Activated gamma-delta T cell treated with anti-CD3 and anti-CD28 coated beads, Interleukin-2, amount 50 U/mL, for 16 hours (primary cell): ENCODE results near the gene GIMAP5.

ENCODE experiments used
- DNase-seq: peaks from one replicate; pipeline ENCODE4 v3.0.0-alpha.2; 2020; ENCODE audit warnings: low read depth

GIMAP5 gene

DNA sequence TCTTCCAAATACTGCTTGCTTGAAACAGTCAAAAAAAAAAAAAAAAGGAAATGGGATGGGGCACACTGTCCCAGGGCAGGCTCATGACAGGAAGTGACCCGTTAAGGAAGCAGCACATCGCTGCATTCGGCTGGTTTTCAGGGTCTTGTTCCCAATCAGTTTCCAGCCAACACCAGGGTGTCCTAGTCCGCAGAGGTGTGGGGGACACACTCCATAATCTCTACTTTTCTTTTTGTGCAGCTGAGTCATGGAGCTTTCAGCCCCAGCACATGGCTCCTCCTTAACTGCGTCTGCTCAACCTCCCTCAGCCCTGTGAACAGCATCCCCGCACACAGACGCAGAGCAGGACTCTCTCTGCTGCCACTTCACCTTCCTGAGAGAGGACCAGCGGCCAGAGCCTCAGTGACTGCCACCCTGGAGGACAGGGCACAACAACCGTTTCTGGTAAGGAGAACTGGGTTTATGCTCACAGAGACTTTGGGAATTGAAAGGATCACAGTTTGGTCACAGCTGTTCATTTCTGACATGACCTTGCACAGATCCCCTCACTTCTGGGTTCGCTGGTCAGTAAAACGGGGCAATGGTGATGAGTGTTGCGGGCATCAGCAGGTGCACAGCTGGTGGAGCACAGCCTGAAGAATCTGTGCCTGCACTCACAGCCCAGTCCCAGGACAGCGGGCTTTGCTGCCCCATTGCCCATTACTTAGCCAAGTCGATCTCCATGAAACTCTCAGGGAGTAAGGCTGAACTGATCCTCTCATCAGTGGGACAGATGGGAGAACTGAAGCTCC is at the start of gene GIMAP5:
Gene GIMAP5 (plus strand): TSS at position 154 of the 791 bp plus-strand sequence. CDS start 3,467 bp downstream, outside the sequence.
- no peak for DNase-seq

DNA sequence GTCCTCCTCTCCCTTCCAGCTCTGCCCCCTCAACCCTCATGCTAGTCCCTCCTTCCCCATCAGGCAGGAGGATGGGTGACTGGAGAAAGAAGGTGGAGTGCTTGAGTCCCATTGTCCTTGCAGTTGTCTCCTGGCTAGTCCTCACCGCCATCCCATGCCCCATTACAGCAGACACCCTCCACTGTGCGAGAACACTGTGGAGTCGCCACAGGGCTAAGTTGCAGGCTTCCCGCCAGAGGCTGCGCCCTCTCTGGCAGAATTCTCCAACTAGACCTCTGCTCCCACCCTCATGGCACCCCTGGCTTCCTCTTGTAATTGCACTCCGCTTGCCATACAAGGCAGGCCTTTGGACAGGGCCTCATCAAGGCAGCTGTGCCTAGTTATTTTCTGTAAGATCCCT is 48.6 kb upstream of the GIMAP5 start:
- DNase-seq = no peak

DNA sequence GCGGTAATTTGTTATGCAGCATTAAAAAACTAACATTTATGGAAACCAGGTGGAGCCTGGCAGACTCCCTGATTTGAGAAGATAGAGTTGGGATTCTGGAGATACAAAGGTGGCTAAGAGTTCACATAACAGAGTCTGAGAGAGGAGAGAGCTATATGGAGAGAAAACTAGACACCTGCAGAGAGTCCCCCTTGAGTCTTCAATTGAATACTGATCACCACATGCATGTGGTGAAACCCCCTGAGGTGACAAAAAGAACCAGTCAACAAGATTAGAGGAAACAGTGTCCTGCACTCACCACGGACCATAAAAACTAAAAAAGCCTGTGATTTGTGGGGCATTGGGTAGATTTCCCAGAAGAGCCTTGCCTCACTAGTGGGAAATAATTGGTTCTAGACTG is 41.6 kb upstream of the GIMAP5 start:
- DNase-seq = no peak

DNA sequence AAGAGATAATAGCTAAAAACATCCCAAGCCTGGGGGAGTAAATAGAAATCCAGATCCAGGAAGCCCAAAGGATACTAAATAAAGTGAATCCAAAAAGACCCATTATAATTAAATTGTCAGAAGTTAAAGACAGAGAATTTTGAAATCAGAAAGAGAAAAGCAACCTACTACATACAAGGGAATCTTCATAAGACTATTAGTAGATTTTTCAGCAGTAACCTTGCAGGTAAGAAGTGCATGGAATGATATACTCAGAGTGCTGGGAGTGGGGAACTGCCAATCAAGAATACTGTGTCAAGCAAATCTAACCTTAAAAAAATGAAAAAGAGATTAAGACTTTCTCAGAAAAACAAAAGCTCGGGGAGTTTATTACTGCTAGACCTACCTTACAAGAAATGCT is 34.0 kb upstream of the GIMAP5 start:
- no peak for DNase-seq

DNA sequence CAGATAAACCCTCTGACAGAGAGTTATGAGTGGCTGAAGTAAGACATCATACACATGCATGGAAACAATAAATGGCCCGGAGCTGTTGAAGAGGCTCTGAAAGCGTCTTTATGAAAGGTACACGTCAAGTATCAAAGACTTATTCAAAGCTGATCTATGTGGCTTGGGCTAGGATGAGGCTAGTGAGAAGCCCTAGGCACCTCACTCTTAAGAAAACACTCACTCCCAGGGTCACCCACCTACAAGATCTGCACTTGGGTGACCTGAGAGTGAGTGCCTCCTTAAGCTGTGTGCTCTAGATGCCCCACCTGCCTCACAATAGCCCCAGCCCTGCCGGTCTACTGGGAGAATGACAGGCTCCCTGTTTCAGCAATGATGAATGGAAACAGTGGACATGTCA is 21.9 kb upstream of the GIMAP5 start:
- no peak for DNase-seq

DNA sequence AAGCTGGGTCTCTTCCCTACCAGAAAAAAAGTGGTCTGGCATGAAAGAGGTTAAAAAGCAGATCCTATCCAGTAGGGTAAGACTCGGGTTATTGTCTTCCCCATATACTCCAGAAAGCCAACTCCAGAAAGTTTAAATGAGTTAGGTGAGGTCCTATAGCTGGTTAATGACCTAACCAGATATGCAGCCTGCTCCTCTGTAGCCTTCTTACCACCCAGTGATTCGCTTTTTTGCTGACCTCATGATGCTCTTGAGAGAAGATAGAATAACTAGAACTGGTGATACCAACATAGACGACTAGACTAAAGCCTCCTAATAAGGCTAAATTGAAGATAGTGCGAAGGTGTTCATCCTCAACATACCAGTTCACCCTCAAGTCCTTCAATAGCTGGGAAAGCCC is 21.5 kb upstream of the GIMAP5 start:
- no peak for DNase-seq

DNA sequence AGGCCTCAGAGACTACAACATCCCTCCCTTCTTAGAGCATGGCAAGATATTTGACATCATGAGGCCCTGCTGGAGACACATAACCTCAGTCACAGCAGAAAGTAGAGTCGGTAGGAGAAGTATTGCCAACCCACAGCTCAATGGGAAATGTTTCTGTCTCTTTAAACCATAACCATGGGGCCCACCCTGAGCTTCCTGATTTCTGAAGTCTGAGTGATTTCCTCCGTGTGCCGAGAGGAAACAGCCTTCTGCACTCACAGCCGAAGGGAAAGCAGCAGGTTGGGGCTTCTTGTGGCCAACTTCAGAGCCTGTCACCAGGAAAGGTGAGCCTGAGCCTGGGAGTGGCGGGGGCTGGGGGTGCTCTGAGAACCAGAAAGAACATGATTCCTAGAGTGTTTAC is 20.9 kb upstream of the GIMAP5 start, which contains the start of gene GIMAP1:
Gene GIMAP1 (plus strand): TSS at position 246 of the 400 bp plus-strand sequence. CDS start 2,435 bp downstream, outside the sequence.
- DNase-seq = peak; percentile 39

DNA sequence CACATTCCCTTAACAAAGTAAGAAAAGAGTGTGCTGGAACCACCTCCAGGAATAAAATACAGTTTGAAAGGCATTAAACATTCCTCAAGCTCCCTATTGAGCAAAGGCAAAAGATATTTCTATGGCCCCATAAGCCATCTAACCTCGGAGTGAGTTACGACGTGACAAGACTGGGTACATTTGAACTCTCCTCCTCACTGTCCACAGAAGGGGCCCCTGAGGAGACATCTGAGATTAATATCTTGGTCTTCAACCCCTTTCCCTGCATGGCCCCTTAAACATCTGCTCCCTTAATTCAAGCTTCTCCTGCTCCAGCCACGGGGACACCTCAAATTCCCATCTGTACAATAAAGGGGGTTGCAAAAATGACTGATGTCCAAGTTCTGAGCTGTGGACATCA is 20.3 kb upstream of the GIMAP5 start:
- DNase-seq = no peak

DNA sequence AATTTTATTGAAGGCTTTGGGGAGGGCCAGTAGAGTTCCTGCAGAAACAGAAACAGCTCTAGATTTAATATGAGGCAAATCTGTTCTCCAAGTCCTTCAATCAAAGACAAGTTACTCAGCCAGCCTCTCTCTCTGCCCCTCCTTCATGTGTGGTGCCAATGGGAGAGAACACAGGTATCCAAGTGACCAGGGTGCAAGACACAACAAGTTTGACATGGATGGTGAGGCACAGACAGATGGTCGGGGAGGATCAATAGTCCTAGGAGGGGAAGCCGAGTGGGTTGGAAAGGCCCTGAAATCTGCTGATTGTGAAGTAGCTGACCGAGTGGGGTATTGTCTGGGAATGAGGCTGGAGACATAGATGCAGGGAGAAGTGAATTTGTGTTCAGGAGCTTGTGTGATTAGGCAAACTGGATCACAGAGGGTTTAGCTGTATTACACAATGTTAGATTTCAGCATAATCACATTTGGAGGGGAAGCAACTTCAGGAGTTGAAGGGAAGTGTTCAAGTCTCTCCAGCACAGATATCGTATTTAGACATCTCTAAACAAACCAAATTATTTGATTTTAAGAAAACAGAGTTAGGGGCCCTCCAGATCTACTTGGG is 19.3 kb upstream of the GIMAP5 start:
- no peak for DNase-seq

DNA sequence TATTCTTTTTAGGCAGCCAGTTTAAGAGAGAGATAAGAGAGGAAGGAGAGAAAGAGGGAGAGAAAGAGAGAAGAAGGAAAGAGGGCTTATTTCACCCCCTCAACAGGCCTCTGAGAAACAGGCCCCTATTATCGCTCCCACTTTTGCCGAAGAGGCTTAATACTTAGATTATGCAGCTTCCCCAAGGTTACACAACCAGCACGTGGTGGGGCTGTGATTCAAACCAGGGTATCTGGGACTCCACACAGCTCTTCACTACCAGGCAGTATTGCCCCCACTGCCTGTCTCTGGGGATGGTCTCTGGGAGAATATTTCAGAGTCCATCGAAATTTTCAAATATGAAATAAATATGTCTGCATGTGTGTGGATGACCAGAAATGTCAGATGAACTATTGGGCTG is 17.8 kb upstream of the GIMAP5 start:
- no peak for DNase-seq

DNA sequence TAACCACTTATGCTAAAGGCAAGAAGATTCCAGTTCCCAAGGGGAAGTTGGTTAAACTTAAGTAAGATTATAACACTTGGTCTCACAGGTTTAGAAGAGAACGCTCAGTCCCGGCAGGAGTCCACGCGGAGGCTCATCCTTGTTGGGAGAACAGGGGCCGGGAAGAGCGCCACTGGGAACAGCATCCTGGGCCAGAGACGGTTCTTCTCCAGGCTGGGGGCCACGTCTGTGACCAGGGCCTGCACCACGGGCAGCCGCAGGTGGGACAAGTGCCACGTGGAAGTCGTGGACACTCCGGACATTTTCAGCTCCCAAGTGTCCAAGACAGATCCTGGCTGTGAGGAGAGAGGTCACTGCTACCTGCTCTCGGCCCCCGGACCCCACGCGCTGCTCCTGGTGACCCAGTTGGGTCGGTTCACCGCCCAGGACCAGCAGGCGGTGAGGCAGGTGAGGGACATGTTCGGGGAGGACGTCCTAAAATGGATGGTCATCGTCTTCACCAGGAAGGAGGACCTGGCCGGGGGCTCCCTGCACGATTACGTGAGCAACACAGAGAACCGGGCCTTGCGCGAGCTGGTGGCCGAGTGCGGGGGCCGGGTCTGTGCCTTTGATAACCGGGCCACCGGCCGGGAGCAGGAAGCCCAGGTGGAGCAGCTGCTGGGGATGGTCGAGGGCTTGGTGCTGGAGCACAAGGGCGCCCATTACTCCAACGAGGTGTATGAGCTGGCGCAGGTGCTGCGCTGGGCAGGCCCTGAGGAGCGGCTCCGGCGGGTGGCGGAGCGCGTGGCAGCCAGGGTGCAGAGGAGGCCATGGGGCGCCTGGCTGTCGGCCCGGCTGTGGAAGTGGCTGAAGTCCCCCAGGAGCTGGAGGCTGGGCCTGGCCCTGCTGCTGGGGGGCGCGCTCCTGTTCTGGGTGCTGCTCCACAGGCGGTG is 17.0 kb upstream of the GIMAP5 start:
- no peak for DNase-seq

DNA sequence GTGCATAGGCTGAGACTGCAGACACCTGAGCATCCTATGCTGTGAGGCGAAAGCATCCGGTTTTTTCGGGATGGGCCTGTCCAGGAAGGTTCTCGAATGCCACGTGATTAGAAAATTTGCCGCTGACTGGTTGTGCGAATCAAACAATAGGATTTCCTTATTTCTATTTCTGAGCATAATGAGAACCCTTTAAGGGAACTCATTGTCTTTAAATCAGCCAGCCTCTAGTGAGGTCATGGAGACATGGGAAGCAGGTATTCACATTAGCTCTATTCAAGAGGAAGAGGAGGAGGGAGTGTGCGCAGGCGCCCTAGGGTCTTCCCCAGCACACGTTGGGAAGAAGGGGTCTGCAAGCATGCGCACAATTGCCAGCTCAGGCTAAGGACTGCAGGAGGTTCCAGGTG is 15.2 kb upstream of the GIMAP5 start:
- DNase-seq = no peak

DNA sequence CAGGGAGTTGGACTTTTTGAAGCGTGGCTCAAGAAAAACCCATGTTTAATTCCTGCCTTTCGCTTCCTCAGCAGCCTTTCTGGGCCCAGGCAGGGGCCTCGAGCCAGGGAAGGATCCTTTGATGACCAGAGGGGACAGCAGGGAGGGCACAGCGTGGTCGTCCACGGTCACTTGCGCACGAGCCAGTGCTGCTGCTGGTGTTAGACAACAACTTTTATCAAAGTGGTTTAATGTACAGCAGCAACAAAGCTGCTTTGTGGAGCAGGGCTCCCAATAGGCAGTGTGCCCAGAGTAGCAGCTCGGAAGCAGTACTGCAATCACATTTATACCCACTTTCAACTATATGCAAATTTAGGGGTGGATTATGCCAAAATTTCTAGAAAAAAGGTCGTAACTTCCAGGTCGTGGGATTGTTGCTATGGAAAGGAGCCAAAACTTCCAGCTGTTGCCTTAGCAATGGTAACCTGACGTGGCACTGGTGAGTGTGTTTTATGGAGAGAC is 14.7 kb upstream of the GIMAP5 start:
- no peak for DNase-seq

DNA sequence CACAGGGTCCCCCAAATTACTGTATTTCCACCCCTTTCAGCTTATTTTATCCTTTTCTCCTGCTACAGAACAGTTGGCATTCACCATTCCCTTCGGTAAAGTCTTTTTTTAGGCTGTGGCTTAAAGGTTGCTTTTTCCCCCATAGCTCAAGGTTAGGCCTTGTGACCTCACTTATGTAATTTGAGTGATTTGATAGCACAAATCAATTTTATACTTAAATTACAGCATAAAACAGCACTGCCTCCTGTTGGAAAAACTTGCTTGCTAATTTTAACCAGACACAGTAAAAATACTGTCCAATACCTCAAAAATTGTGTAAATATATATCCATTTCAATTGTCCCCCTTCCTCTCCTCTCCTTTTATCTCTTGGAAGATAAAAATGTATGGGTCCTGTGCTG is 13.8 kb upstream of the GIMAP5 start:
- no peak for DNase-seq

DNA sequence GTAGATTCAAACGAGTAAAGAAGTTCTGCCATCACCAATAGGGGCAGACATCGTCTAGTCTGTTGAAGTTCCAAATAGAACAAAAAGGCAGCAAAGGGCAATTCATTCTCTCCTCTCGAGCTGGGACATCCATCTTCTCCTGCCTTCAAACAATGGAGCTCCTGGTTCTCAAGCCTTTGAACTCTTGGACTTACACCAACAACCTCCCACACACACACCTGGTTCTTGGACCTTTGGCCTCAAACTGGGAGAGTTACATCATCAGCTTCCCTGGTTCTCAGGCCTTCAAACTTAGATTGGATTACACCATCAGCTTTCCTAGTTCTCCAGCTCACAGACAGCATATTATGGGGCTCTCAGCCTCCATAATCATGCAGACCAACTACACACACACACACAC is 9.8 kb upstream of the GIMAP5 start:
- DNase-seq = no peak

DNA sequence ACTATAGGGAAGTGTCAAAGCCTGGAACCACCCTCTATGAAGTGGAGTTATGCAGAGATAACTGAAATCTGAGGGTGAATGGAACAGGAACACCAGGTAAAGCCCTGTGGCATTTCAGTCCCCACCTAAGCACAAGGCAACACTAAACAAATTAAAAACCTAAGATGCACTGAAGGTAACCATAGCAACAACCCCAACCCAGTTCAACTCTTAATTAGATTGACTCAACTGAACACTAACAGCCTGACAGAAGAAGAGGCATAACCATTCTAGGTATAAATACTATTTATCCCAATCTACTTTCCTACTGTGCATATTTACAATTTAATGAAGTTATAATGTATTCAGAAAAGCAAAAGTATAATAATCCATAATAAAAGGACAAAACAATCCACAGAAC is 9.2 kb upstream of the GIMAP5 start:
- DNase-seq = no peak

DNA sequence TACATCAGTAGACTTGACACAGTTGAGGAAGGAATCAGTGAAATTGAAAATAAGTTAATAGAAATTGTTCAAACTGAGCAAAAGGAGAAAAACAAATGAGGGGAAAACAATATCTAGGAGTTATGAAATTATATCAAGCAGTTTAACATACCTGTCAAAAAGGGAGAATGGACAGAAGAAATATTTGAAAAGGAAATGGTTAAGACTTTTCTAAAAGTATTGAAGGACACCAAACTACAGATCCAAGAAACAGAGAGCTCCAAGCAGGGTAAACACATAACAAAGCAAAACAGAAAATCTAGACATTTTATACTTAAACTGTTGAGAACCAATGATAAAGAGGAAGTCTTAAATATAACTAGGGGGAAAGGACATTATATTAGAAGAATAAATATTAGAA is 8.6 kb upstream of the GIMAP5 start:
- no peak for DNase-seq

DNA sequence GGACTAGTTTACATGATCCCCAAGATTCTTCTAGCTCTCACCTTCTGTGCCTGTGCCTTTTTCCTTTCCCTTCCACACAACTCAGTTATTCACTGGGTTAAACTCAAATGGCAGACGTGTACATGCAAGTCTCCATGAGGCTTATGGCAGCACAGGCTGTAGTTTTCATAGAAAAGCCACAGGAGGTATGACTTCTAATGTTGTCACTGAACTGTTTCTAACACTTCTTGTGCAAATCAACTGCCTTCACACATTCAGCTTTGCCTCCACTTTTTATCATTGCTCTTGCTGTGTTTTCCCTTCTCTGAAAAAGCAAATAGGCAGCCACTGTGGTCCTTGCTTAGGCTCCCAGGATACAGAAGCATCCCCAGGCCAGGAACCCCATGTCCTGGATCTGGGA is 5.3 kb upstream of the GIMAP5 start:
- DNase-seq = no peak

DNA sequence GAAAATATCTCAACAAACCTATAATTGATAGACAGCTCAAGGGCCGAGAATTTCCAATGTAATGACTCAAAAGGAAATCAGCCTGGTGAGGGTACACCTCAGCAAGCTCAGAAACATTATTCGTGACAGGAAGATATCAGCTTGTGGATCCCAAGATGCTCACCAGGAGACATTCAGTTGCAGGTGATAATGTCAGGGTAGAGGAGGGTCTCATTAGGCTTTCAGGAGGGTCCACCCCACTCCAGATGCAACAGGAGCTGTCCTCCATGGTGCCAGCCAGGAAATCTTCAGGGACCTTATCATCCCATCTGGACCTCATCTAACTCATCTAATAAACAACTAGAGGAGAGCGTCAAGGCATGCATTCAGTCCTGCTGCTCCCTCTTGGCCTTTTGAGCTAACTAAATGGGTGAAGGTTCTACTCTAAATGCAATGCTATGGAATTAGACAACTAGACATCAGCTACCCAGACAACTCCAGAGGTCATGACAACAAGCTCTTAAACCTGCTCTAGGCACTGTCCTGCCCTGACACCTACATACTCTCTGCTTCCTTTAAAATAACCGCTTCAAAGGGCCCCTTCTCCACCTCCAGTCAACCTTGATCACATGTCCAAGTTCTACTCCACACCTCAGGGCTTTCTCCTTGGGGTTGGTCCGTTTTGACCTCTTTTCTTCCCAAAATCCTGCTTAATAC is 4.3 kb upstream of the GIMAP5 start:
- DNase-seq = no peak

DNA sequence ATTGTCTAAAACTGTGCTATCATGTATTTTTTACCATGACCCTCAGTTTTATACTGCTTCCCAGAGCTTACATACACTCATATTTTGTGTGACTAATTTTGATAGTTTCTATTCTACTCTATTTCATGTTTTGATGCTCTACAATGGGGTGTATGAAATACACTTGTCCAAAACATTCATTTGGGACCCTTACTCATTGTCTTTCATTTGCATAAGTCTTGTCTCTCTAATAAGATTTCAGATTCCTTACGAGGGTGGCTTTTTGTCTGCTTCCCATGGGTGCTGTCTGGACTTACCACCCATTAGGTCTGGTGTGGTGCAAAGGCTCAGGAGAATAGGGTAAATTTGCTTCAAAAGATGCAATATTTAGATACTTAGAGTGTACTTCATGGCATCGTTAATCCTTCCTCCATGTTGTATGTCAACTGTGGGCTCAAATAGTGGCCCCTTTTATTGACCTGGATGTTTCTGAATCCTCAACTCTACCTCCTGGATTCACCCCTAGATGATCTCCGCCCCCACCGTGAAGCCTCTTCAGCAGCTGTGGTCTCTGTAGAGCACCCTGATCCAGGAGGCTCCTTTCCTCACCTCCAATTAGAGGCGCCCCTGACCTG is 3.6 kb upstream of the GIMAP5 start:
- DNase-seq = no peak

DNA sequence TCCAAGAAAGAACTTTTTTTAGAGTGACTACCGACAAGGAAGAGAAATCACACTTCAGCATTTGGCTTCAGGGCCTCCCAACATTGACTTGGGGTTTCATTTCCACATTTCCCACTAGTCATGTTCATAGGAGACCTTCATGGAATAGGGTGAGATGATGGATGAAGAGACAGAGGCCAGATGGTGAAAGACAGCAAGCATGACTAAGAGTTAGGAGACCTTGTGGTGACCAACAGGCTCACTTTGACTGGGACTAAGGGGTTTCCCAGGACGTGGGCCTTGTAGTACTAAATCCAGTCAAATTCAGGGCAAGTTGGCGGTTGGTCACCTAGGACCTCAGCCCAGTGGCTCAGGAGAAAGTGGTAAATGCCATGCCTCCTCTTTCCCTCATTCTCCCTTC is 3.0 kb upstream of the GIMAP5 start:
- no peak for DNase-seq
